ENCODE measurements around the gene ZNF71.

DNA sequence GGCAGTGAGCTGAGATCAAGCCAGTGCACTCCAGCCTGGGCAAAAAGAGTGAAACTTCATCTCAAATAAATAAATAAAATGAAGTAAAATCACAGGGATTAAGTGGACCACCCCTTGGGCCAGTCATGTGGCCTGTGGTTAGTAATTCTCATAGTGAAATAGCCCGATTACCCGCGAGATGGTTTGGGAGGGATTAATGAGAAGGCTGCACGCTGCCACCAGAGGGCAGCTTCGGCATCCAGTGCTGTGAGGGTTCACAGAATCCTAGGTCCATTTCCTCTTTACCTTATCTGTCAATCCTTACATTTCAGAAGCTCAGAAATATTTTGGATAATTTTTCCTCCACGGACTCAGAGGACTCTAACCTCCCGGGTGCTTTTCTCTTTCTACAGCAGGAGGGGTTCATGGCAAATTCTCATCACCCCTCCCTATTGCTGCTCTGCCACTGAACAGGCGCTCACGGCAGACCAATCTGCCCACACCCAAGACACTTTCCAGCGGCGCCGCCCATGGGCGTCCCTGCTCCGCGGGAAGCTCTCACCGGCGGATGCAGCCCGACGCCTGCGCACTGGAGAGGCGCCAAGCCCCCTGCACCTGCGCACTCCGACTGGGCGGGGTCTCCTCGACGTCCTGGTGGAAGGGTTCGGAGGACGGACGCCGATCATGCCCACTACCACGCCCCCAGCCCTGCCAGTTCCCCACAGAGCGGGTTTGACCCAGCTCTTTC lies 65.4 kb downstream of the ZNF71 start:
- TF ChIP-seq EZH2phosphoT487 (IDR thresholded peaks at IDR 0.05; ENCODE audit: insufficient read depth, low read depth) (no peak), EZH2 (IDR thresholded peaks at IDR 0.05; ENCODE audit: insufficient read depth, poor library complexity, severe bottlenecking) (no peak)

Data from GM23248 (cell line).